IPS DF 19.7 (cell line): ENCODE measurements around the gene PNPLA2.

Source experiments
- DNase-seq: peaks from one replicate; pipeline ENCODE4 v3.0.0-alpha.2; 2013; ENCODE audit warnings: low read depth, low spot score

Gene PNPLA2

DNA sequence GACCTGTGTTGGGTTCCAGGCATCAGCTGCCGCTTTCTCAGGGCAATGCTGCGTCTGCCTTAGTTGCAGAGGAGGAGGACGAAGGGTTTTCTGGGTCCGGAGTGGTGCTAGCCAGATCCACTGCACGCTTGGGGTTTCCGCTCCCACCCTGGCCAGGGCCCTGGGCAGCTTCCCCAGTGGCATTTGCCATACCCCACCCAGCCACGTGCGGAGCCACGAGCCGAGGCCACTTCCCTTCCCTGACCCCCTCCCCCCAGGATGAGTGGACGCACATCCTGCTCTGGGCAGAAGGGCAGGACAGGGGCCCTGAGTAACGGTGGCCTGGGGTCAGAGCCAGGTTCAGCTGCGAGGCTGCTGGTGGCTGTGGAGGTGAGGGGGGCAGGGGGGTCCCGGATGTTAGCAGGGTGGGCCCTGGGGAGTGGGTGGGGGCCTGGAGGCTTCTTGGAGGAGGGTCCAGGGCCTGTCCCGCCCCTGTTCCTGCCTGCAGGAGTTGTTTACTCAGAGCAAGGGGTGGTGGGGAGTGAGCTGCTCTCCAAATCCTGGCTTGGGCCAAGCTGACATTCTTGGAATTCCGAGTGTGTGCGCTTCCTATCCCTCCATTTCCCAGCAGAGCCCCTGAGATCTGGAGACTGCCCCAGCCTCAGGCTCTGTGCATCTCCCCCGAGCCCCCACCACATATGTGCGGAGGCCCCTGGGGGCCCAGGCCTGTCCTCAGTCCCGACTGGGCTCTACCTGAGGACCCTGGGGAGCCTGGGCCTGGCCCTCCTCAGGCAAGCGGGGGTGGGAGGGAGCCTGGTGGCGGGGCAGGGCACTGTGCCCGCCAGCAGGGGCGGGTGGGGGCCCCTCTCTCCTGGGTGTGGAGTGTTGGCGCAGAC lies 25.3 kb downstream of the PNPLA2 start:
- DNase-seq: peak; percentile 95

GRCh38 chr11:844693-845644 lies 26.3 kb downstream of the PNPLA2 start:
- no peak for DNase-seq

DNA sequence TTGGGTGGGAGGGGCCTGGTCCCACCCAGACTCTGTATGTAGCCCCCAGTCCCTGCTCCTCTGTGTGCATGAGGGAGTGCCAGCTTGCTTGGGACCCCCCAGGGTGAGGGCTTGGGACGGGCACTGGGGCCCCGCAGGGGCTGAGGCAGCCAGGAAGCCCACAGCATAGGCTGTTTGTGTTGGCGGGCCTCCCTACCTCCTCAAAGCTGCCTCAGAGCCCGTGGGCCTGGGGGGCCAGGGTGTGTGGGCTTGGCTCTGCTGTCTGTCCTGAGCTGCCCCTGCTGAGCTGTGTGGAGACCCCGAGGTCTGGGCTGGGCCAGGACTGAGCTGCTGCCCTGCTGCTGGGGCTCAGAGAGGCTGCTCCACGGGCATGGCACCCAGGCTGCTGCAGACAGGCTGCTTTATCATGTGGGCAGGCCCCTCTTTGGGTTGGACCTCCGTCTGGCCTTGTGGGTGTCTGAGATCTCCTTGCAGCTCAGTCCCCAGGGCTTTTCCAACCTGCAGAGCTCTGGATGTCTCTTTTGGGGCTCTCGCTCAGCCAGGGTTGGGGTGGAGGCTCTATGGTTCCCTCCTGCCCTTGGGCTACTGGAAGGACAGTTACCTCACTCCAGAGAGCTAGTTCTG lies 27.3 kb downstream of the PNPLA2 start:
- no peak for DNase-seq

- DNase-seq: no peak
Measured at GRCh38 chr11:846496-847098, 27.9 kb downstream of the PNPLA2 start.

- DNase-seq: no peak
Measured at GRCh38 chr11:847876-848275, 29.2 kb downstream of the PNPLA2 start.

- no peak for DNase-seq
Measured at GRCh38 chr11:848380-848931, 29.7 kb downstream of the PNPLA2 start.

DNA sequence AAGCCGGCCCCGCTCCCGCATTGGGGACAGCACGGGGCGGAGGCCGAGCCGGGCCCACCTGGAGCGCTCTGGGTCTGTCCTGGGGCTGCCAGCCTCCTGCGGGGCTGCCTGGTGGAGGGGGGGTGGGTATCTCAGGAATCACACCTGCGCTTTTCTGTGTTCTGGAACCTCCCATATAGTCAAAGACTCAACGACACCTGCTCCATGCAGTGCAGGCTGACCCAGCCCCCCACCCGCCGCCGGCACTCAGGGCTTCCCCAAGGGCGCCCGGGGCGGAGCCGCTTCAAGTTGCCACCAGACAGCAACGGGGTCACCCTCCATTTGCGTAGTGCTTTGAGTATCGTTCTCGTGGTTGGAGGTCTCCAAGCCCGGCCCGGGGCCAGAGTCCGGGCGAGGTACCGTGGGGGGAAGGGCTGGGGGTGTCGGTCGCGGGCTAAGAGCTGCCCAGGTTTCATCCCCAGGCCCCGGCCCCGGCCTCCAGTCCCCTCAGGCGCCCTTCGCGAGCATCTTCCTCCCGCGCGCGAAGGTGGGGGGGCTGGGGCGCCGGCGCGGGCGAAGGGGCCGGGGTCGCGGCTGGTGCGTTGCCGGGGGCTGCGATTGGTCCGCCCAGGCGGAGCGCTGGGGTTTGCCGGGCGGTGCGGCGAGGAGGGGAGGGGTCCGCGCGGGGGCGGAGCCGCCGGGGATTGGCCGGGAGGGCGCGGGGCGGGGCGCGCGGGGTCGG lies 30.6 kb downstream of the PNPLA2 start:
- DNase-seq: no peak

DNA sequence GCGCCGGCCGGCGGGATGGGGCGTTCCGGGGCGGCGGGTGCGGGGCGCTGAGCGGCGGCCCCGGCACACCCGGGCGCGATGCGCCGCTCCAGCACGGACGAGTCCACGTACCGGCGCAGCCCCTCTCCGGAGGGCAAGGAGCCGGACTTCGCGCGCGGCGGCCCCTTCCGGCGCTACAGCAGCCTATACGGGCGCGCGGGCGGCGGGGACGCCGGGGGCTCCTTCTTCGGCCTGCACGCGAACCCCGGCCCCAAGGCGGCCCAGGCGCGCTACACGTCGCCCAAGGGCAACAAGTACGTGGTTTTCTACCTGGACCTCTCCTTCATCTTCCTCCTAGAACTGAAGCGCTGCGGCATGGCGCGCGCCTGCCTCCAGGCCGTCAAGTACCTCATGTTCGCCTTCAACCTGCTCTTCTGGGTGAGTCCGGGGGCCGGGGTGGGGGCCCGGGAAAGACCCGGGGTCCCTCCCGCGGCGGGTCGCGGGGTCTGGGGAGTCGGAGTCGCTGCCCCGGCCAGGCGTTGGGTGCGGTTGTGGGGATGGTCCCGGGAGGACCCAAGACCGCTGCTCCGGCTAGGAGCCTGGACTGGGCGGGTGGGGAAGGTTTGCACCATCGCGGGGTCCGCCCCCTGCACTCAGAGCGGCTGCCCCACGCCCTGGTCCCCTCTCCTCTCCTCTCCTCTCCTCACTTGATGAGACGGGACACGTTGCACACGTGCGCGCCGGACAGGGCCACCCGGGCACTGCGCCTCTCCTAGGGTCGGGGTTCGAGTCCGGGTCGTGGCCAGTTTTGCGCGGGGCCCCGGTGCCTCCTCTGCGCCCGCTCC lies 31.4 kb downstream of the PNPLA2 start:
- DNase-seq: no peak

DNA sequence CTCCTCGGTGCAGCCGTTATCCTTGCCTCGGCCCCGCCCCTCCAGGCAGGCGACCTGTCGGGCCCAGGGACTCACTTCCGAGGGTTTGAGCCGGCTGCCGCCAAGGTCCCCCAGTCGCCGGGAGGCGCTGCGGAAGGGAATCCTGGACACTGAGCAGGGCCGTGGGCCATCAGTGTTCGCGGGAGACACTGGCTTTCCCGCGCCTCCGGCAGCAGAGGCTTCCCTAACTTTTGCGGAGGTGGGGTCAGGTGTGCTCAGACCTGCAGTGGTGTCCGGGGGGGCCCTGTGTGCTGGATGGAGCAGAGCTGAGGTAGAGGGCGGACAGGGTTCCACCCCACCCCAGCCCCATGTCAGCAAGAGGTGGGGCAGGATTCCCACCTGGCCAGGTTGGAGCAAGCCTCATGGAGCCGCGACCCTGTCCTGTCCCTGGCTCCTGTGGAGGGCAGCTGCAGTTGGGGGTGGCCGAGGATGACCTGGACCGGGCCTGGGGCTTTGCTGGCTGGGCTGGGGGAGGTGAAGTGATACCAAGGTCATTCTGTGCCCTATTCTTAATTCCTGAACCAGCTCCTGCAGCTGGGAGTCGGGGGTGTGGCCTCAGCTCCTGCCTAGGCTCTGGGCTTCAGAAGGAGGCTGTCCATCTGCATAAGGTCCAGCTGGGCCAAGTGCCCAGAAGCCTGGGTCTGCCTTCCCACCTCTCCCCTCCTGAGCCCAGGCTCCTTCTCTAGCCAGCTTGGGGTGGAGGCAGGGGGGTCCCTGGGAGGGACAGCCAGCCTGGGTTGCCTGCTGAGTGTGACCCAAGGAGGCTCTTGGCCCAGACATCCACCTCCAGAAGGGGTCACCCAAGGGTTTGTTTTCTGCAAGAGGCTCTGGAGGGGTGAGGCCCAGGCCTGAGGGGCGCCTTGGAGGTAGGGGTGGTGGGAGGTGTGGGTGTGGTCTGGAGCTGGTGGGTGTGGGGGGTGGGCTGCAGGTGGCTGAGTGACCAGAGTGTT lies 32.4 kb downstream of the PNPLA2 start:
- DNase-seq: no peak

DNA sequence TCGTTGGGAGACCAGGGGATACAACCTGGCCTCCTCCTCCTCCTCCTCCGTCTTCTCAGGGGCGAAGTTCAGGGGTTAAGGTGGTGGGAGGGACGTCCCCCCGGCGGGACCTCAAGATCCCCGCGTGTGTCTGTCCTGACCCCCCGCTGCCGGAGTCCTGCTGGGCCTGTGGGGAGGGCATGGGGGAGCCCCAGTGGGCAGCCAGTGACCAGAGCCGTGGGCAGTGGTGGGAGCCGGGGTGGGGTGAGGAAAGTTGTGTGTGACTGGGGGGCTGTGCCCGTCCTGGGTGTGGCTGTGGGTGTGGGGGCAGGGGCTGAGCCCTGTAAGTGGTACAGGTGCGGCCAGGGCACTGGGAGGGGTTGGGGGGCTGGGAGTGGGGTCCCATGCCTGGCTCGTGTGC lies 34.0 kb downstream of the PNPLA2 start:
- no peak for DNase-seq

GRCh38 chr11:853682-854448 lies 35.2 kb downstream of the PNPLA2 start:
- no peak for DNase-seq

GRCh38 chr11:854601-855329 lies 36.1 kb downstream of the PNPLA2 start:
- DNase-seq: no peak

GRCh38 chr11:855330-855674 lies 36.6 kb downstream of the PNPLA2 start:
- no peak for DNase-seq

- no peak for DNase-seq
Measured at GRCh38 chr11:855796-856195, 37.1 kb downstream of the PNPLA2 start.

DNA sequence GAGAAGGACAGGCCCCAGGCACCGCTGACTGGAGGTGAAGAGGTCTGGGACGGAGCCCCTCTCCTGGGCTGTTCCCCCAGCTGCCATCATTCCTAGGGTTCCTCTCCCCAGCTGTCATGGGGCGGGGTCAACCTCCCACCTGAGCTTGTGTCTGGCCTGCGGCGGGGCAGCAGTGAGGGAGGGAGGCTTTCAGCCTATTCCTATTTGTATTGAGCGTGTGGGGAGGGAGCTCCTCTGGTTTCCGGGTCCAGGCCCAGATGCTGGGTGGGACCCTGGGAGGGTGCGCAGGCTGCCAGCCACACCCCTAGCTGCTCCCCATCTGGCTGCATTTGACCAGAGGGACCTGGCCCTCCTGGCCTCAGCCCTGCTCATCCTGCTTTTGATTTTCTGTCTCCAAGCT lies 37.7 kb downstream of the PNPLA2 start:
- DNase-seq: no peak

DNA sequence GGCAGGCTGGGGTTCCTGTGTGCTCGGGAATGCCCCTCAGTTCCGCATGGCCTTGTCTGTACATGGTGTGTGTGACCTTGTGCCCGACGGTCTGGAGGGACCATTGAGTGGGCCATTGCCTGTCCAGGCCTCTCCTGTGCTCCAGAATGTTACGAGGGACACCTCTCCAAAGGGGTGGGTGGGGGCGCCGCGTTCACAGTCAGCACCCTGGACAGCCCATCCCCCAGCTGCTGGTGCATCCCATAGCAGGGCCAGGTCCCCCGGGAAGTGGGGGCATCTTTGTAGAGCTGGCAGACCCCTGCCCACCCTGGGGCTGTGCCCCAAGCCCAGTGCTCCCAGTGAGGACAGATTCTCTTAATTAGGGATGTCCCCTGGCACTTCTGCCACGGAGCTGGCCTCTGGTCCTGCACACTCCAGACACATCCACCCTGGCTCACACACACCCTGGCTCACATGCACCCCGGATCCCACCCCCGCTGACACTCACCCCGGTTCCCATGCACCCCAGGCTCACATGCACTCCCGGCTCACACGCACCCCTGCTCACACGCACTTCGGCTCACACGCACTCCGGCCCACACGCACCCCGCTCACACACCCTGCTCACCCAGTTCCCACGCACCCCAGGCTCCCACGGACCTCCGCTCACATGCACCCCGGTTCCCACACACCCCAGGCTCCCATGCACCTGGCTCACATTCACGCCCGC lies 39.5 kb downstream of the PNPLA2 start:
- DNase-seq: no peak
